SK-N-SH (cell line): ENCODE measurements around the gene SLC5A9. TPM values are rescaled to one million over a fixed set of nuclear protein-coding genes. Genes with fewer than 3 reads are reported as not detected.

Source experiments
- CTCF ChIA-PET: fragments of 300-600, 350-600 bp; formaldehyde crosslinking; extraction: SDS; loops from one replicate; lab custom pipeline; 2021; lab: Yijun Ruan, JAX
- POLR2A ChIA-PET: fragments of 350-600 bp; sonication (Branson Sonifier 250); formaldehyde crosslinking; extraction: SDS; loops from one replicate; lab custom pipeline; 2020; ENCODE audit warnings: antibody characterized with exemption, inconsistent platforms; lab: Yijun Ruan, JAX
- DNase-seq: peaks from one replicate; pipeline ENCODE4 v3.0.0; 2012
- H2AFZ ChIP-seq: fragments of 200-600 bp; sonication (generic); 2 replicates; pipeline ENCODE4 v1.8.1; 2016; ENCODE audit warnings: antibody characterized with exemption, mild to moderate bottlenecking, low read depth
- H3F3A ChIP-seq: fragments of 200-600 bp; sonication (generic); replicated peaks from 2 replicates; pipeline ENCODE3; 2016; ENCODE audit warnings: antibody characterized with exemption, mild to moderate bottlenecking; ENCODE audit not compliant: insufficient read depth
- H3K27ac ChIP-seq, 2 experiments: fragments of 200-500 bp in 1 of 2; fragments of 200-600 bp in 1 of 2; sonication (Bioruptor generic) in 1 of 2; sonication (generic), shearing (Covaris generic) in 1 of 2; 2 replicates each; pipeline versions ENCODE4 v1.5.1 to v1.6.1; 2014 to 2016; ENCODE audit warnings: low read depth in 2 of 2, inconsistent platforms in 1 of 2, low read length in 1 of 2, mild to moderate bottlenecking in 1 of 2, mixed read lengths in 1 of 2
- H3K27me3 ChIP-seq: fragments of 200-600 bp; sonication (generic), shearing (Covaris generic); 2 replicates; pipeline ENCODE4 v1.6.1; 2016; ENCODE audit warnings: mixed run types; ENCODE audit not compliant: insufficient read depth
- H3K36me3 ChIP-seq, 2 experiments: fragments of 200-500 bp in 1 of 2; fragments of 200-600 bp in 1 of 2; sonication (Bioruptor generic) in 1 of 2; sonication (generic) in 1 of 2; replicated peaks in 1 of 2; 2 replicates each; pipeline versions ENCODE3 to v1.5.1; 2014 to 2016; ENCODE audit warnings: low read length in 1 of 2, mild to moderate bottlenecking in 1 of 2; ENCODE audit not compliant: insufficient read depth in 2 of 2, control insufficient read depth in 1 of 2
- H3K4me1 ChIP-seq, 2 experiments: fragments of 200-500 bp in 1 of 2; fragments of 200-600 bp in 1 of 2; sonication (Bioruptor generic) in 1 of 2; sonication (generic), shearing (Covaris generic) in 1 of 2; 2 replicates each; pipeline versions ENCODE4 v1.5.1 to v1.6.1; 2014 to 2016; ENCODE audit warnings: low read depth in 1 of 2, low read length in 1 of 2, mixed run types in 1 of 2; ENCODE audit not compliant: insufficient read depth in 2 of 2, control insufficient read depth in 1 of 2
- H3K4me2 ChIP-seq: fragments of 200-600 bp; sonication (generic), shearing (Covaris generic); 2 replicates; pipeline ENCODE4 v1.6.1; 2017; ENCODE audit warnings: mixed run types
- H3K4me3 ChIP-seq, 2 experiments: fragments of 200-500 bp in 1 of 2; fragments of 200-600 bp in 1 of 2; sonication (Bioruptor generic) in 1 of 2; sonication (generic), shearing (Covaris generic) in 1 of 2; 2 replicates each; pipeline versions ENCODE4 v1.5.1 to v1.8.1; 2014 to 2016; ENCODE audit warnings: low read depth in 2 of 2, inconsistent platforms in 1 of 2, low read length in 1 of 2, mild to moderate bottlenecking in 1 of 2, mixed read lengths in 1 of 2, moderate library complexity in 1 of 2
- H3K79me2 ChIP-seq: fragments of 200-600 bp; sonication (generic); 2 replicates; pipeline ENCODE4 v1.8.1; 2017; ENCODE audit warnings: mild to moderate bottlenecking; ENCODE audit not compliant: insufficient read depth
- H3K9ac ChIP-seq: fragments of 200-600 bp; sonication (generic); 2 replicates; pipeline ENCODE4 v1.6.1; 2017; ENCODE audit warnings: mixed run types
- H3K9me2 ChIP-seq: fragments of 200-600 bp; sonication (generic); 2 replicates; pipeline ENCODE4 v1.6.1; 2017; ENCODE audit warnings: mixed run types
- H3K9me3 ChIP-seq: fragments of 200-600 bp; sonication (generic); 2 replicates; pipeline ENCODE4 v1.6.1; 2017; ENCODE audit warnings: mixed run types, mild to moderate bottlenecking, moderate library complexity
- H4K20me1 ChIP-seq: fragments of 200-600 bp; sonication (generic); 2 replicates; pipeline ENCODE4 v1.6.1; 2017; ENCODE audit warnings: mild to moderate bottlenecking, mixed run types; ENCODE audit not compliant: insufficient read depth
- ELF1 ChIP-seq: IDR thresholded peaks from 2 replicates; pipeline ENCODE4 v1.4.0; 2012
- FOSL2 ChIP-seq: IDR thresholded peaks from 2 replicates; pipeline ENCODE4 v1.4.0; 2012; ENCODE audit warnings: low read depth, mild to moderate bottlenecking, moderate library complexity, borderline replicate concordance
- FOXJ3 ChIP-seq: sonication (generic); formaldehyde crosslinking; IDR thresholded peaks from 2 replicates; pipeline ENCODE4 v1.5.1; 2020; ENCODE audit warnings: mild to moderate bottlenecking, missing genetic modification reagents
- MXI1 ChIP-seq: IDR thresholded peaks from 2 replicates; pipeline ENCODE4 v1.6.1; 2012; ENCODE audit warnings: mild to moderate bottlenecking, low read depth, low read length, improper control_type of control experiment
- NFIC ChIP-seq: IDR thresholded peaks from 2 replicates; pipeline ENCODE4 v1.4.0; 2012; ENCODE audit warnings: borderline replicate concordance
- POLR2AphosphoS5 ChIP-seq: IDR thresholded peaks from 2 replicates; pipeline ENCODE4 v1.6.1; 2012; ENCODE audit warnings: low read depth, low read length
- RAD21 ChIP-seq: IDR thresholded peaks from 2 replicates; pipeline ENCODE4 v1.6.1; 2012; ENCODE audit warnings: mild to moderate bottlenecking, low read length
- RCOR1 ChIP-seq: fragments of 150-350 bp; IDR thresholded peaks from 2 replicates; pipeline ENCODE4 v1.6.1; 2017; ENCODE audit warnings: antibody characterized with exemption, low read length
- RFX5 ChIP-seq: IDR thresholded peaks from 2 replicates; pipeline ENCODE4 v1.6.1; 2012; ENCODE audit warnings: mild to moderate bottlenecking, improper control_type of control experiment, low read length
- TEAD4 ChIP-seq: IDR thresholded peaks from 2 replicates; pipeline ENCODE4 v1.4.0; 2012; ENCODE audit warnings: mild to moderate bottlenecking, borderline replicate concordance; ENCODE audit not compliant: insufficient read depth
- WGBS: methylation state at CpG from one replicate; pipeline ENCODE4 v1.1.6; 2017; ENCODE audit warnings: low lambda C conversion rate; 5-methylcytosine and 5-hydroxymethylcytosine counted together
- polyA plus RNA-seq, 3 experiments: library from polyadenylated mRNA; depleted of rRNA; stranded (reverse); fragments of >200 nt; gene quantifications; 2 replicates each; pipeline ENCODE4 v1.2.3, GENCODE V29; 2012
- TF ChIP-seq, protein P1 (sequence below): fragments of 150-350 bp; IDR thresholded peaks from 2 replicates; pipeline ENCODE4 v1.6.1; 2016; ENCODE audit warnings: mild to moderate bottlenecking, low read depth, low read length
- TF ChIP-seq, protein P2 (sequence below): IDR thresholded peaks from 2 replicates; pipeline ENCODE4 v1.4.0; 2012; ENCODE audit warnings: low read depth, borderline replicate concordance
- TF ChIP-seq, protein P3 (sequence below): fragments of 150-350 bp; IDR thresholded peaks from 2 replicates; pipeline ENCODE4 v1.6.1; 2017; ENCODE audit warnings: antibody characterized with exemption, low read length, low read depth, borderline replicate concordance

Gene SLC5A9
- polyA plus RNA-seq, 1 of the 3 experiments (the other 2 are of a cell fraction): not detected

DNA sequence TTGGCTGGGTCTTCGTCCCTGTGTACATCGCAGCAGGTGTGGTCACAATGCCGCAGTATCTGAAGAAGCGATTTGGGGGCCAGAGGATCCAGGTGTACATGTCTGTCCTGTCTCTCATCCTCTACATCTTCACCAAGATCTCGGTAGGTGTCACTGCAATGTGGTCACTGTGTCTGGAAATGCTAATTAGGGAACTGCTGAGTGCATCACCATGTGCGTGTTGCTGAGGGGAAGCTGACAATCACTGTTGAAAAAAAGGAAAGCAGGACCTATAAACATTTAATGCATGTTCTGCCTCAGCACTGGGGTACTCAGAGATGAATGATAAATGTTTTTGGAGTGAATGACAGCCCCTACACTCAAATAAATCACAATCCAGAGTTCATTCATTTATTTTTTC lies 6.8 kb downstream of the SLC5A9 start:
- Histone ChIP-seq H3K4me1 (no peaks in the 10 kb centered on the region), H3K9ac (no peak overlapping the region), H3K4me2 (no peak overlapping the region), H3K27ac (no peak overlapping the region), H3K27me3 (no peaks in the 10 kb centered on the region), H3K79me2 (no peaks in the 10 kb centered on the region), H4K20me1 (no peaks in the 10 kb centered on the region), H2AFZ (no peak overlapping the region), H3K4me3 (no peak overlapping the region), H3K9me2 (no peaks in the 10 kb centered on the region), H3K9me3 (no peaks in the 10 kb centered on the region), H3K36me3 (no peaks in the 10 kb centered on the region), H3F3A (no peaks in the 10 kb centered on the region)
- WGBS: 50% methylated on average over 6 of the region's 6 CpGs
- no peak for DNase-seq
- ChIA-PET CTCF (interaction anchor here (1.7 kb wide), 1 partner anchor 26 kb away, joined by 9 read pairs; no protein-coding TSS in a partner anchor), POLR2A (no interaction called here)
- TF ChIP-seq FOSL2 (no peak), POLR2AphosphoS5 (no peak), RFX5 (no peak), RAD21 (no peak), FOXJ3 (CRISPR knock-in tag) (no peak), NFIC (no peak)
- TF ChIP-seq, protein P1, sequence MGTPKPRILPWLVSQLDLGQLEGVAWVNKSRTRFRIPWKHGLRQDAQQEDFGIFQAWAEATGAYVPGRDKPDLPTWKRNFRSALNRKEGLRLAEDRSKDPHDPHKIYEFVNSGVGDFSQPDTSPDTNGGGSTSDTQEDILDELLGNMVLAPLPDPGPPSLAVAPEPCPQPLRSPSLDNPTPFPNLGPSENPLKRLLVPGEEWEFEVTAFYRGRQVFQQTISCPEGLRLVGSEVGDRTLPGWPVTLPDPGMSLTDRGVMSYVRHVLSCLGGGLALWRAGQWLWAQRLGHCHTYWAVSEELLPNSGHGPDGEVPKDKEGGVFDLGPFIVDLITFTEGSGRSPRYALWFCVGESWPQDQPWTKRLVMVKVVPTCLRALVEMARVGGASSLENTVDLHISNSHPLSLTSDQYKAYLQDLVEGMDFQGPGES: no peak
- TF ChIP-seq, protein P2, sequence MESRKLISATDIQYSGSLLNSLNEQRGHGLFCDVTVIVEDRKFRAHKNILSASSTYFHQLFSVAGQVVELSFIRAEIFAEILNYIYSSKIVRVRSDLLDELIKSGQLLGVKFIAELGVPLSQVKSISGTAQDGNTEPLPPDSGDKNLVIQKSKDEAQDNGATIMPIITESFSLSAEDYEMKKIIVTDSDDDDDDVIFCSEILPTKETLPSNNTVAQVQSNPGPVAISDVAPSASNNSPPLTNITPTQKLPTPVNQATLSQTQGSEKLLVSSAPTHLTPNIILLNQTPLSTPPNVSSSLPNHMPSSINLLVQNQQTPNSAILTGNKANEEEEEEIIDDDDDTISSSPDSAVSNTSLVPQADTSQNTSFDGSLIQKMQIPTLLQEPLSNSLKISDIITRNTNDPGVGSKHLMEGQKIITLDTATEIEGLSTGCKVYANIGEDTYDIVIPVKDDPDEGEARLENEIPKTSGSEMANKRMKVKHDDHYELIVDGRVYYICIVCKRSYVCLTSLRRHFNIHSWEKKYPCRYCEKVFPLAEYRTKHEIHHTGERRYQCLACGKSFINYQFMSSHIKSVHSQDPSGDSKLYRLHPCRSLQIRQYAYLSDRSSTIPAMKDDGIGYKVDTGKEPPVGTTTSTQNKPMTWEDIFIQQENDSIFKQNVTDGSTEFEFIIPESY: no peak
- TF ChIP-seq, protein P3, sequence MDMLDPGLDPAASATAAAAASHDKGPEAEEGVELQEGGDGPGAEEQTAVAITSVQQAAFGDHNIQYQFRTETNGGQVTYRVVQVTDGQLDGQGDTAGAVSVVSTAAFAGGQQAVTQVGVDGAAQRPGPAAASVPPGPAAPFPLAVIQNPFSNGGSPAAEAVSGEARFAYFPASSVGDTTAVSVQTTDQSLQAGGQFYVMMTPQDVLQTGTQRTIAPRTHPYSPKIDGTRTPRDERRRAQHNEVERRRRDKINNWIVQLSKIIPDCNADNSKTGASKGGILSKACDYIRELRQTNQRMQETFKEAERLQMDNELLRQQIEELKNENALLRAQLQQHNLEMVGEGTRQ: no peak

DNA sequence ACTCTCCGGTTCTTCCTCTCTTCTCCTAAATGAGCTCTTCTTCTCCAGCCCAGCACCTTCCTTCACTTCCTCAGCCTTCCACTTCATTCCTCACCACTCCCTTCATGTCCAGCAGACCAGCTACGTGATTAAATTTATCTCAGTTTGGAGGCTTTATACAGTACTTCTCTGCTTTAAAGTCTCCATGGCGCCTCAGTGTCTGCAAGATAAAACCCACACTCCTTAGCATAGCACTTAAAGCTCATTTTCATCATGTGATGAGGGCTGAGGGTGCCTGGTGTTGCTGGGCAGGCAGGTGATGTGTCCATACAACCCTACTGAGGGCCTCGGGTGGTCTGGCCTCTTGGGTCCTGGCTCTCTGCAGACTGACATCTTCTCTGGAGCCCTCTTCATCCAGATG lies 7.7 kb downstream of the SLC5A9 start:
- WGBS: 40% methylated on average over 4 of the region's 4 CpGs
- no peak overlapping the region for H3K9ac ChIP-seq
- no peaks in the 10 kb centered on the region for H3K27me3 ChIP-seq
- no peaks in the 10 kb centered on the region for H3K9me2 ChIP-seq
- H3K4me3 ChIP-seq: no peak overlapping the region
- no peak overlapping the region for H3K4me2 ChIP-seq
- H2AFZ ChIP-seq: no peak overlapping the region
- TF ChIP-seq RFX5 (no peak), TEAD4 (no peak), ELF1 (no peak), RCOR1 (no peak), MXI1 (no peak)
- H3K36me3 ChIP-seq: no peaks in the 10 kb centered on the region
- DNase-seq: no peak
- no peaks in the 10 kb centered on the region for H3F3A ChIP-seq
- no peaks in the 10 kb centered on the region for H3K79me2 ChIP-seq
- H4K20me1 ChIP-seq: no peaks in the 10 kb centered on the region
- no peaks in the 10 kb centered on the region for H3K4me1 ChIP-seq
- H3K9me3 ChIP-seq: no peaks in the 10 kb centered on the region
- no peak overlapping the region for H3K27ac ChIP-seq
- CTCF ChIA-PET: interaction anchor here (1.1 to 1.7 kb wide), 2 partner anchors 27 to 794 kb away, joined by 3 to 9 read pairs; no protein-coding TSS in a partner anchor
- POLR2A ChIA-PET: no interaction called here
